SK-N-SH (cell line): ENCODE measurements around the gene MEGF6. TPM values are rescaled to one million over a fixed set of nuclear protein-coding genes. Genes with fewer than 3 reads are reported as not detected.
A peak's percentile ranks its signal among the peaks of the same experiment; 100 is the strongest.

ENCODE experiments used
- CTCF ChIA-PET: fragments of 300-600, 350-600 bp; formaldehyde crosslinking; extraction: SDS; loops from one replicate; lab custom pipeline; 2021; lab: Yijun Ruan, JAX
- POLR2A ChIA-PET: fragments of 350-600 bp; sonication (Branson Sonifier 250); formaldehyde crosslinking; extraction: SDS; loops from one replicate; lab custom pipeline; 2020; ENCODE audit warnings: antibody characterized with exemption, inconsistent platforms; lab: Yijun Ruan, JAX
- DNase-seq: peaks from one replicate; pipeline ENCODE4 v3.0.0; 2012
- H2AFZ ChIP-seq: fragments of 200-600 bp; sonication (generic); 2 replicates; pipeline ENCODE4 v1.8.1; 2016; ENCODE audit warnings: antibody characterized with exemption, mild to moderate bottlenecking, low read depth
- H3F3A ChIP-seq: fragments of 200-600 bp; sonication (generic); replicated peaks from 2 replicates; pipeline ENCODE3; 2016; ENCODE audit warnings: antibody characterized with exemption, mild to moderate bottlenecking; ENCODE audit not compliant: insufficient read depth
- H3K27ac ChIP-seq, 2 experiments: fragments of 200-500 bp in 1 of 2; fragments of 200-600 bp in 1 of 2; sonication (Bioruptor generic) in 1 of 2; sonication (generic), shearing (Covaris generic) in 1 of 2; 2 replicates each; pipeline versions ENCODE4 v1.5.1 to v1.6.1; 2014 to 2016; ENCODE audit warnings: low read depth in 2 of 2, inconsistent platforms in 1 of 2, low read length in 1 of 2, mild to moderate bottlenecking in 1 of 2, mixed read lengths in 1 of 2
- H3K27me3 ChIP-seq: fragments of 200-600 bp; sonication (generic), shearing (Covaris generic); 2 replicates; pipeline ENCODE4 v1.6.1; 2016; ENCODE audit warnings: mixed run types; ENCODE audit not compliant: insufficient read depth
- H3K36me3 ChIP-seq, 2 experiments: fragments of 200-500 bp in 1 of 2; fragments of 200-600 bp in 1 of 2; sonication (Bioruptor generic) in 1 of 2; sonication (generic) in 1 of 2; replicated peaks in 1 of 2; 2 replicates each; pipeline versions ENCODE3 to v1.5.1; 2014 to 2016; ENCODE audit warnings: low read length in 1 of 2, mild to moderate bottlenecking in 1 of 2; ENCODE audit not compliant: insufficient read depth in 2 of 2, control insufficient read depth in 1 of 2
- H3K4me1 ChIP-seq, 2 experiments: fragments of 200-500 bp in 1 of 2; fragments of 200-600 bp in 1 of 2; sonication (Bioruptor generic) in 1 of 2; sonication (generic), shearing (Covaris generic) in 1 of 2; 2 replicates each; pipeline versions ENCODE4 v1.5.1 to v1.6.1; 2014 to 2016; ENCODE audit warnings: low read depth in 1 of 2, low read length in 1 of 2, mixed run types in 1 of 2; ENCODE audit not compliant: insufficient read depth in 2 of 2, control insufficient read depth in 1 of 2
- H3K4me2 ChIP-seq: fragments of 200-600 bp; sonication (generic), shearing (Covaris generic); 2 replicates; pipeline ENCODE4 v1.6.1; 2017; ENCODE audit warnings: mixed run types
- H3K4me3 ChIP-seq, 2 experiments: fragments of 200-500 bp in 1 of 2; fragments of 200-600 bp in 1 of 2; sonication (Bioruptor generic) in 1 of 2; sonication (generic), shearing (Covaris generic) in 1 of 2; 2 replicates each; pipeline versions ENCODE4 v1.5.1 to v1.8.1; 2014 to 2016; ENCODE audit warnings: low read depth in 2 of 2, inconsistent platforms in 1 of 2, low read length in 1 of 2, mild to moderate bottlenecking in 1 of 2, mixed read lengths in 1 of 2, moderate library complexity in 1 of 2
- H3K79me2 ChIP-seq: fragments of 200-600 bp; sonication (generic); 2 replicates; pipeline ENCODE4 v1.8.1; 2017; ENCODE audit warnings: mild to moderate bottlenecking; ENCODE audit not compliant: insufficient read depth
- H3K9ac ChIP-seq: fragments of 200-600 bp; sonication (generic); 2 replicates; pipeline ENCODE4 v1.6.1; 2017; ENCODE audit warnings: mixed run types
- H3K9me2 ChIP-seq: fragments of 200-600 bp; sonication (generic); 2 replicates; pipeline ENCODE4 v1.6.1; 2017; ENCODE audit warnings: mixed run types
- H3K9me3 ChIP-seq: fragments of 200-600 bp; sonication (generic); 2 replicates; pipeline ENCODE4 v1.6.1; 2017; ENCODE audit warnings: mixed run types, mild to moderate bottlenecking, moderate library complexity
- H4K20me1 ChIP-seq: fragments of 200-600 bp; sonication (generic); 2 replicates; pipeline ENCODE4 v1.6.1; 2017; ENCODE audit warnings: mild to moderate bottlenecking, mixed run types; ENCODE audit not compliant: insufficient read depth
- ELF1 ChIP-seq: IDR thresholded peaks from 2 replicates; pipeline ENCODE4 v1.4.0; 2012
- EP300 ChIP-seq, 2 experiments: IDR thresholded peaks; 2 replicates each; pipeline versions ENCODE4 v1.4.0 to v1.6.1; 2012; ENCODE audit warnings: borderline replicate concordance in 1 of 2, low read depth in 1 of 2, low read length in 1 of 2
- EZH2phosphoT487 ChIP-seq: fragments of 200-600 bp; sonication (generic); IDR thresholded peaks from 2 replicates; pipeline ENCODE4 v1.6.1; 2017; ENCODE audit warnings: low read depth, mixed run types, mild to moderate bottlenecking, antibody characterized with exemption, moderate library complexity, borderline replicate concordance
- FOXJ3 ChIP-seq: sonication (generic); formaldehyde crosslinking; IDR thresholded peaks from 2 replicates; pipeline ENCODE4 v1.5.1; 2020; ENCODE audit warnings: mild to moderate bottlenecking, missing genetic modification reagents
- GABPA ChIP-seq: IDR thresholded peaks from 2 replicates; pipeline ENCODE4 v1.4.0; 2012; ENCODE audit warnings: low read depth, mild to moderate bottlenecking
- JUND ChIP-seq: IDR thresholded peaks from 2 replicates; pipeline ENCODE4 v1.4.0; 2012
- MXI1 ChIP-seq: IDR thresholded peaks from 2 replicates; pipeline ENCODE4 v1.6.1; 2012; ENCODE audit warnings: mild to moderate bottlenecking, low read depth, low read length, improper control_type of control experiment
- NRF1 ChIP-seq: IDR thresholded peaks from 2 replicates; pipeline ENCODE4 v1.6.1; 2012; ENCODE audit warnings: low read depth, mild to moderate bottlenecking, low read length
- RCOR1 ChIP-seq: fragments of 150-350 bp; IDR thresholded peaks from 2 replicates; pipeline ENCODE4 v1.6.1; 2017; ENCODE audit warnings: antibody characterized with exemption, low read length
- RFX5 ChIP-seq: IDR thresholded peaks from 2 replicates; pipeline ENCODE4 v1.6.1; 2012; ENCODE audit warnings: mild to moderate bottlenecking, improper control_type of control experiment, low read length
- YY1 ChIP-seq: IDR thresholded peaks from 2 replicates; pipeline ENCODE4 v1.4.0; 2012; ENCODE audit warnings: low read depth, mild to moderate bottlenecking
- WGBS: methylation state at CpG from one replicate; pipeline ENCODE4 v1.1.6; 2017; ENCODE audit warnings: low lambda C conversion rate; 5-methylcytosine and 5-hydroxymethylcytosine counted together
- polyA plus RNA-seq, 3 experiments: library from polyadenylated mRNA; depleted of rRNA; stranded (reverse); fragments of >200 nt; gene quantifications; 2 replicates each; pipeline ENCODE4 v1.2.3, GENCODE V29; 2012
- TF ChIP-seq, protein P1 (sequence below): IDR thresholded peaks from 2 replicates; pipeline ENCODE4 v1.4.0; 2012; ENCODE audit warnings: low read depth
- TF ChIP-seq, protein P2 (sequence below): IDR thresholded peaks from 2 replicates; pipeline ENCODE4 v1.4.0; 2012; ENCODE audit warnings: low read depth, borderline replicate concordance
- TF ChIP-seq, protein P3 (sequence below): fragments of 150-350 bp; IDR thresholded peaks from 2 replicates; pipeline ENCODE4 v1.6.1; 2017; ENCODE audit warnings: antibody characterized with exemption, low read length, low read depth, borderline replicate concordance
- TF ChIP-seq, protein P4 (sequence below): IDR thresholded peaks from 2 replicates; pipeline ENCODE4 v1.4.0; 2012; ENCODE audit warnings: low read depth, borderline replicate concordance
- TF ChIP-seq, protein P5 (sequence below): fragments of 150-350 bp; IDR thresholded peaks from 2 replicates; pipeline ENCODE4 v1.6.1; 2016; ENCODE audit warnings: mild to moderate bottlenecking, low read depth, low read length

MEGF6 gene
- polyA plus RNA-seq, 1 of the 3 experiments (the other 2 are of a cell fraction) = 7.6 TPM

DNA sequence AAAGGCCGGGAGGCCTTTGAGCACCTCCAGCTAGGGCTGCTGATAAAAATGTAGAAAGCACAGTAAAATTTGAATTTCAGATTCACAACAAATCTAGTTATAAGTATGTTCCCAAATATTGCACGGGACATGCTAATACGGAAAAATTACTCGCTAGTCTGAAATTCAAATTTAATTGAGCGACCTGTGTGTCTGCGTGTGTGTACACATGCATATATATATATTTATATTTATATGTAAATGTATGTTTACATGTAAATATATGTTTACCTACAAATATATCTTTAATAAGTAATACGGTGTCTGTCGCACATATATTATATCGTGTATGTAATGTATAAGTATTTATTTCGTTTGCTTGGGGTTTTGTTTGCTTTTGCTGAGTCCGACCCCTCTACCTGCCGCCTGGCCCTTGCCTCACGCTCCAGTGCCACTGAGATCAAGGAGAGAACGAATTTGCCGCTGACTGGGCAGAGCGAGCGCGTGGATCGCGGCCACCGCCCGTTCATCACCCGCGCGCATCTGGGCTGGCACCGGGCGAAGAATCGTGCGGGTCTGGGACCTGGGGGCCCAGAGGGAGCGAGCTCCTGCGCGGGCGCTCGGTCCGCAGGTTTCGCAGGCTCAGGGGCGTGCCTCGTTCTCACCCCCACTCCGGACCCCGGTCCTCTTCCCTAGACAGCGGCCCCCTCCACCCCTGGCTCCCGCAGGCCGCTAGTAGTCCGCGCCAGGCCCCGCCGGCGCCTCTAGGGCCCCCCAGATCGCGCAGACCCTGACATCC, 39.1 kb upstream of the MEGF6 start:
- no peak for DNase-seq

More for the DNA sequence above, 39.1 kb upstream of the MEGF6 start:
- Histone ChIP-seq H3K27me3 (no peaks in the 10 kb centered on the region; the same call in 1 of the 2 replicates), H2AFZ (no peak overlapping the region), H3K9me3 (no peaks in the 10 kb centered on the region), H3K79me2 (peaks cover 19% of the 10 kb centered on the region), H3K4me1 (peaks cover 0 to 12% of the 10 kb centered on the region in 2 experiments; a peak in 2 of 4 replicates), H3F3A (no peaks in the 10 kb centered on the region), H3K4me2 (0 out of 2 replicates have a peak overlapping the region, but pooled peaks have one; percentile 91), H3K36me3 (peaks cover 11 to 26% of the 10 kb centered on the region in 2 experiments), H3K9me2 (no peaks in the 10 kb centered on the region), H3K9ac (no peak overlapping the region), H3K4me3 (peak overlapping the region; percentile 83 to 98; a peak in 3 of 4 replicates), H4K20me1 (no peaks in the 10 kb centered on the region), H3K27ac (no peak overlapping the region)
- 67% methylated on average over 26 of the region's 50 CpGs for WGBS
- POLR2A ChIA-PET = no interaction called here
- TF ChIP-seq, protein P1, sequence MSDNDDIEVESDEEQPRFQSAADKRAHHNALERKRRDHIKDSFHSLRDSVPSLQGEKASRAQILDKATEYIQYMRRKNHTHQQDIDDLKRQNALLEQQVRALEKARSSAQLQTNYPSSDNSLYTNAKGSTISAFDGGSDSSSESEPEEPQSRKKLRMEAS = no peak
- no peak for TF ChIP-seq RCOR1
- no peak for TF ChIP-seq JUND
- TF ChIP-seq, protein P2, sequence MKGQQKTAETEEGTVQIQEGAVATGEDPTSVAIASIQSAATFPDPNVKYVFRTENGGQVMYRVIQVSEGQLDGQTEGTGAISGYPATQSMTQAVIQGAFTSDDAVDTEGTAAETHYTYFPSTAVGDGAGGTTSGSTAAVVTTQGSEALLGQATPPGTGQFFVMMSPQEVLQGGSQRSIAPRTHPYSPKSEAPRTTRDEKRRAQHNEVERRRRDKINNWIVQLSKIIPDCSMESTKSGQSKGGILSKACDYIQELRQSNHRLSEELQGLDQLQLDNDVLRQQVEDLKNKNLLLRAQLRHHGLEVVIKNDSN = no peak
- TF ChIP-seq MXI1 = no peak; the same call in 1 of the 2 replicates
- no peak for TF ChIP-seq EP300 (IDR thresholded peaks at IDR 0.05; ENCODE audit: borderline replicate concordance in 1 of 2, low read depth in 1 of 2, low read length in 1 of 2)
- no peak for TF ChIP-seq ELF1
- TF ChIP-seq EZH2phosphoT487 = no peak
- TF ChIP-seq, protein P3, sequence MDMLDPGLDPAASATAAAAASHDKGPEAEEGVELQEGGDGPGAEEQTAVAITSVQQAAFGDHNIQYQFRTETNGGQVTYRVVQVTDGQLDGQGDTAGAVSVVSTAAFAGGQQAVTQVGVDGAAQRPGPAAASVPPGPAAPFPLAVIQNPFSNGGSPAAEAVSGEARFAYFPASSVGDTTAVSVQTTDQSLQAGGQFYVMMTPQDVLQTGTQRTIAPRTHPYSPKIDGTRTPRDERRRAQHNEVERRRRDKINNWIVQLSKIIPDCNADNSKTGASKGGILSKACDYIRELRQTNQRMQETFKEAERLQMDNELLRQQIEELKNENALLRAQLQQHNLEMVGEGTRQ = no peak
- TF ChIP-seq RFX5 = no peak
- TF ChIP-seq FOXJ3 (CRISPR knock-in tag) = no peak
- TF ChIP-seq, protein P4, sequence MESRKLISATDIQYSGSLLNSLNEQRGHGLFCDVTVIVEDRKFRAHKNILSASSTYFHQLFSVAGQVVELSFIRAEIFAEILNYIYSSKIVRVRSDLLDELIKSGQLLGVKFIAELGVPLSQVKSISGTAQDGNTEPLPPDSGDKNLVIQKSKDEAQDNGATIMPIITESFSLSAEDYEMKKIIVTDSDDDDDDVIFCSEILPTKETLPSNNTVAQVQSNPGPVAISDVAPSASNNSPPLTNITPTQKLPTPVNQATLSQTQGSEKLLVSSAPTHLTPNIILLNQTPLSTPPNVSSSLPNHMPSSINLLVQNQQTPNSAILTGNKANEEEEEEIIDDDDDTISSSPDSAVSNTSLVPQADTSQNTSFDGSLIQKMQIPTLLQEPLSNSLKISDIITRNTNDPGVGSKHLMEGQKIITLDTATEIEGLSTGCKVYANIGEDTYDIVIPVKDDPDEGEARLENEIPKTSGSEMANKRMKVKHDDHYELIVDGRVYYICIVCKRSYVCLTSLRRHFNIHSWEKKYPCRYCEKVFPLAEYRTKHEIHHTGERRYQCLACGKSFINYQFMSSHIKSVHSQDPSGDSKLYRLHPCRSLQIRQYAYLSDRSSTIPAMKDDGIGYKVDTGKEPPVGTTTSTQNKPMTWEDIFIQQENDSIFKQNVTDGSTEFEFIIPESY = no peak
- TF ChIP-seq YY1 = no peak
- TF ChIP-seq GABPA = no peak
- TF ChIP-seq, protein P5, sequence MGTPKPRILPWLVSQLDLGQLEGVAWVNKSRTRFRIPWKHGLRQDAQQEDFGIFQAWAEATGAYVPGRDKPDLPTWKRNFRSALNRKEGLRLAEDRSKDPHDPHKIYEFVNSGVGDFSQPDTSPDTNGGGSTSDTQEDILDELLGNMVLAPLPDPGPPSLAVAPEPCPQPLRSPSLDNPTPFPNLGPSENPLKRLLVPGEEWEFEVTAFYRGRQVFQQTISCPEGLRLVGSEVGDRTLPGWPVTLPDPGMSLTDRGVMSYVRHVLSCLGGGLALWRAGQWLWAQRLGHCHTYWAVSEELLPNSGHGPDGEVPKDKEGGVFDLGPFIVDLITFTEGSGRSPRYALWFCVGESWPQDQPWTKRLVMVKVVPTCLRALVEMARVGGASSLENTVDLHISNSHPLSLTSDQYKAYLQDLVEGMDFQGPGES = no peak
- no peak for TF ChIP-seq NRF1
- CTCF ChIA-PET = interaction anchor here (0.9 to 2.1 kb wide), 5 partner anchors 21 to 74 kb away, joined by 3 to 12 read pairs (median 5); no protein-coding TSS in a partner anchor
